GM21423 (cell line): ENCODE measurements around the gene OOEP.
A peak's percentile ranks its signal among the peaks of the same experiment; 100 is the strongest.
"Not testable (repeated sequence)": the region's sequence is repeated elsewhere in the genome, so short reads cannot be mapped to it uniquely, and the experiment has no call there.

Experiments used
- ATAC-seq: cut with Tn5 transposase; IDR thresholded peaks from one replicate; pipeline ENCODE4 v1.9.1; 2021; ENCODE audit warnings: mild to moderate bottlenecking, moderate library complexity; ENCODE audit not compliant: unreplicated experiment

Gene OOEP

GRCh38 chr6:73369563-73369962, at the start of gene OOEP:
Gene OOEP, minus strand, starts transcription at chr6:73369897. Its CDS starts 105 bp downstream, at chr6:73369792.
- no peak for ATAC-seq

- ATAC-seq = no peak
Observed at GRCh38 chr6:73418081-73418741, 48.5 kb upstream of the OOEP start.

- ATAC-seq = no peak
Observed at GRCh38 chr6:73413102-73413501, 43.4 kb upstream of the OOEP start.

- no peak for ATAC-seq
Observed at GRCh38 chr6:73409395-73409794, 39.7 kb upstream of the OOEP start.

GRCh38 chr6:73400656-73401055, 31.0 kb upstream of the OOEP start:
- ATAC-seq = no peak

GRCh38 chr6:73395875-73396274, 26.2 kb upstream of the OOEP start:
- ATAC-seq = no peak

- no peak for ATAC-seq
Observed at GRCh38 chr6:73394577-73395354, 25.1 kb upstream of the OOEP start, which contains the start of gene DDX43. Gene DDX43, plus strand, starts transcription at chr6:73394828. Its CDS starts 78 bp downstream, at chr6:73394906.

GRCh38 chr6:73393278-73393677, 23.6 kb upstream of the OOEP start:
- ATAC-seq = no peak

GRCh38 chr6:73392188-73392587, 22.5 kb upstream of the OOEP start:
- not testable (repeated sequence) for ATAC-seq

- ATAC-seq = no peak
Observed at GRCh38 chr6:73391675-73392074, 22.0 kb upstream of the OOEP start.

GRCh38 chr6:73389854-73390253, 20.2 kb upstream of the OOEP start:
- ATAC-seq = no peak

GRCh38 chr6:73388800-73389512, 19.3 kb upstream of the OOEP start:
- ATAC-seq = peak; percentile 90

GRCh38 chr6:73388433-73388799, 18.7 kb upstream of the OOEP start:
- peak; percentile 10 for ATAC-seq

GRCh38 chr6:73382462-73383113, 12.9 kb upstream of the OOEP start:
- no peak for ATAC-seq

- ATAC-seq = not testable (repeated sequence)
Observed at GRCh38 chr6:73381531-73381930, 11.8 kb upstream of the OOEP start.

- ATAC-seq = no peak
Observed at GRCh38 chr6:73377225-73377624, 7.5 kb upstream of the OOEP start.

- ATAC-seq = no peak
Observed at GRCh38 chr6:73375216-73375615, 5.5 kb upstream of the OOEP start.

- ATAC-seq = no peak
Observed at GRCh38 chr6:73372516-73372915, 2.8 kb upstream of the OOEP start.

- ATAC-seq = no peak
Observed at GRCh38 chr6:73371984-73372383, 2.3 kb upstream of the OOEP start.

GRCh38 chr6:73369157-73369556, 540 bp downstream of the OOEP start:
- ATAC-seq = no peak

- ATAC-seq = no peak
Observed at GRCh38 chr6:73368675-73369074, 1.0 kb downstream of the OOEP start.
